Spleen (tissue), 11 donors: ENCODE results near the gene LAMC3. TPM values are rescaled to one million over a fixed set of nuclear protein-coding genes. Genes with fewer than 3 reads are reported as not detected.

ENCODE experiments used
- DNase-seq: peaks from one replicate; pipeline ENCODE4 v3.0.0-alpha.2; 2020
- H3K27ac ChIP-seq, 8 donors: fragments of 200-600 bp; sonication (generic) in 7 of 8; 1 replicate in 4 of 8; 2 replicates in 4 of 8; pipeline versions ENCODE4 v1.5.0 to v1.8.0; 2016 to 2021; ENCODE audit warnings: inconsistent platforms in 4 of 8, mild to moderate bottlenecking in 4 of 8, moderate library complexity in 1 of 8
- H3K27me3 ChIP-seq, 7 donors: fragments of 200-600 bp; sonication (generic) in 6 of 7; replicated peaks in 1 of 7; 1 replicate in 4 of 7; 2 replicates in 3 of 7; pipeline versions ENCODE4 v1.5.0 to v1.8.0; 2016 to 2021; ENCODE audit warnings: inconsistent platforms in 3 of 7, mild to moderate bottlenecking in 1 of 7
- H3K36me3 ChIP-seq, 6 donors: fragments of 200-600 bp; sonication (generic) in 5 of 6; 1 replicate in 4 of 6; 2 replicates in 2 of 6; pipeline versions ENCODE4 v1.5.0 to v1.8.0; 2016 to 2021; ENCODE audit warnings: inconsistent platforms in 2 of 6
- H3K4me1 ChIP-seq, 6 donors: fragments of 200-600 bp; sonication (generic) in 5 of 6; 1 replicate in 3 of 6; 2 replicates in 3 of 6; pipeline versions ENCODE4 v1.5.0 to v1.8.0; 2016 to 2021; ENCODE audit warnings: inconsistent platforms in 3 of 6
- H3K4me3 ChIP-seq, 8 donors: fragments of 200-600 bp; sonication (generic) in 7 of 8; 1 replicate in 4 of 8; 2 replicates in 4 of 8; pipeline versions ENCODE4 v1.5.0 to v1.8.0; 2016 to 2021; ENCODE audit warnings: inconsistent platforms in 4 of 8, mild to moderate bottlenecking in 4 of 8, moderate library complexity in 2 of 8
- H3K9me3 ChIP-seq, 8 donors: fragments of 200-600 bp; sonication (generic) in 7 of 8; 1 replicate in 4 of 8; 2 replicates in 4 of 8; pipeline versions ENCODE4 v1.5.0 to v1.8.0; 2016 to 2021; ENCODE audit warnings: inconsistent platforms in 4 of 8
- POLR2A ChIP-seq, 3 donors: fragments of 450-650 bp; IDR thresholded peaks; one replicate each; pipeline ENCODE4 v1.5.1; 2017; ENCODE audit warnings: antibody characterized with exemption in 3 of 3, mild to moderate bottlenecking in 1 of 3
- POLR2AphosphoS5 ChIP-seq, 3 donors: sonication (generic); formaldehyde crosslinking; IDR thresholded peaks; one replicate each; pipeline ENCODE4 v1.5.1; 2017; ENCODE audit warnings: antibody characterized with exemption in 3 of 3
- whole genome bisulfite sequencing, 5 donors: extraction: QIAGEN DNeasy Blood & Tissue Kit in 3 of 5; methylation state at CpG; one replicate each; pipeline versions ENCODE4 v1.1.5 to v1.1.7; 2013 to 2018; 5-methylcytosine and 5-hydroxymethylcytosine counted together
- intact Hi-C: fragments of 100-400 bp; cut with DNase I; formaldehyde crosslinking; loops from one replicate; pipeline ENCODE4 v1.15.0; 2023; ENCODE audit warnings: low total_unique reads
- polyA plus RNA-seq, 3 donors: library from polyadenylated mRNA; stranded (reverse); fragments of 200-250 nt; gene quantifications; one replicate each; pipeline ENCODE4 v1.2.1, GENCODE V29; 2013
- total RNA-seq, 7 donors: library from RNA; depleted of rRNA in 3 of 7; stranded (reverse); fragments of >200 nt in 3 of 7; fragmentation: NEBNext Ultra II Directional in 4 of 7; extraction: Animal tissue kit (Norgen Biotek cat#: 25700) in 4 of 7; gene quantifications; one replicate each; pipeline versions ENCODE4 v1.1.0 to v1.2.1, GENCODE V29; 2016 to 2021
- TF ChIP-seq, protein P1 (sequence below), 11 experiments: fragments of 200-600 bp in 7 of 11; fragments of 450-650 bp in 4 of 11; sonication (generic) in 4 of 11; IDR thresholded peaks in 8 of 11; conservative IDR thresholded peaks in 3 of 11; 1 replicate in 7 of 11; 2 replicates in 4 of 11; pipeline versions ENCODE4 v1.4.0 to v1.8.0; 2016 to 2021; ENCODE audit warnings: antibody characterized with exemption in 11 of 11, inconsistent platforms in 4 of 11, mild to moderate bottlenecking in 1 of 11
- donor health status: healthy with polysubstance abuse.
- donor health status: DM: no; HTN: no; CAD: no; lungs with moderate emphysema.
- donor health status: DM: no; HTN: no; CAD: no.
- donor health status: Bipolar disorder and iron deficiency.
- donor health status: healthy.
- donor health status: DM: no; HTN: no; CAD: no.
- donor health status: DM: yes; HTN: yes; CAD: no.

Gene LAMC3
- total and polyA plus RNA-seq, 10 donors, result 9.1 to 79.5 (median 34.6) TPM

DNA sequence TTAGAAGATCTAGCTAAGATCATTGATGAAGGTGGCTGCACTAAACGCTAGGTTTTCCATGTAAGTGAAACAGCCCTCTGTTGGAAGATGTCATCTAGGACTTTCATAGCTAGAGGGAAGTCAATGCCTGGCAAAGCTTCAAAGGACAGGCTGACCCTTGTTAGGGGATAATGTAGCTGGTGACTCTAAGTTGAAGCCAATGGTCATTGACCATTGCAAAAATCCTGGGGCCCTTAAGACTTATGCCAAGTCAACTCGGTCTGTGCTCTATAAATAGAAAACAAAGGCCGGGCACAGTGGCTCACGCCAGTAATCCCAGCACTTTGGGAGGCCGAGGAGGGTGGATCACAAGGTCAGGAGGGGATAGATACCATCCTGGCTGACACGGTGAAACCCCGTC, 43.3 kb upstream of the LAMC3 start:
- DNase-seq, result no peak
- intact Hi-C loops, result no loop called here
- no peaks in the 10 kb centered on the region for H3K36me3 ChIP-seq
- TF ChIP-seq POLR2A (IDR thresholded peaks at IDR 0.05), result no peak
- TF ChIP-seq, protein P1, sequence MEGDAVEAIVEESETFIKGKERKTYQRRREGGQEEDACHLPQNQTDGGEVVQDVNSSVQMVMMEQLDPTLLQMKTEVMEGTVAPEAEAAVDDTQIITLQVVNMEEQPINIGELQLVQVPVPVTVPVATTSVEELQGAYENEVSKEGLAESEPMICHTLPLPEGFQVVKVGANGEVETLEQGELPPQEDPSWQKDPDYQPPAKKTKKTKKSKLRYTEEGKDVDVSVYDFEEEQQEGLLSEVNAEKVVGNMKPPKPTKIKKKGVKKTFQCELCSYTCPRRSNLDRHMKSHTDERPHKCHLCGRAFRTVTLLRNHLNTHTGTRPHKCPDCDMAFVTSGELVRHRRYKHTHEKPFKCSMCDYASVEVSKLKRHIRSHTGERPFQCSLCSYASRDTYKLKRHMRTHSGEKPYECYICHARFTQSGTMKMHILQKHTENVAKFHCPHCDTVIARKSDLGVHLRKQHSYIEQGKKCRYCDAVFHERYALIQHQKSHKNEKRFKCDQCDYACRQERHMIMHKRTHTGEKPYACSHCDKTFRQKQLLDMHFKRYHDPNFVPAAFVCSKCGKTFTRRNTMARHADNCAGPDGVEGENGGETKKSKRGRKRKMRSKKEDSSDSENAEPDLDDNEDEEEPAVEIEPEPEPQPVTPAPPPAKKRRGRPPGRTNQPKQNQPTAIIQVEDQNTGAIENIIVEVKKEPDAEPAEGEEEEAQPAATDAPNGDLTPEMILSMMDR (IDR thresholded peaks at IDR 0.05 in 8 of 11, conservative IDR thresholded peaks at IDR 0.05 in 3 of 11), result no peak
- TF ChIP-seq POLR2AphosphoS5 (IDR thresholded peaks at IDR 0.05), result no peak
- H3K4me3 ChIP-seq, result no peak overlapping the region
- no peak overlapping the region for H3K27ac ChIP-seq
- H3K4me1 ChIP-seq, result no peaks in the 10 kb centered on the region
- WGBS, 5 donors, result 80 to 95% (median 86%) methylated on average over 7 of the region's 7 CpGs
- H3K27me3 ChIP-seq, result peaks cover 0 to 17% (median 0%) of the 10 kb centered on the region in 7 donors
- peaks cover 0 to 4% (median 0%) of the 10 kb centered on the region in 8 donors for H3K9me3 ChIP-seq

- no peaks in the 10 kb centered on the region for H3K36me3 ChIP-seq
- H3K4me1 ChIP-seq, result no peaks in the 10 kb centered on the region
- no peak overlapping the region for H3K27ac ChIP-seq
- WGBS, 5 donors, result 75 to 86% (median 85%) methylated on average over 10 to 12 of the region's 12 CpGs
- TF ChIP-seq POLR2AphosphoS5 (IDR thresholded peaks at IDR 0.05) (no peak), POLR2A (IDR thresholded peaks at IDR 0.05) (no peak)
- TF ChIP-seq, protein P1 (IDR thresholded peaks at IDR 0.05 in 8 of 11, conservative IDR thresholded peaks at IDR 0.05 in 3 of 11), result no peak
- H3K4me3 ChIP-seq, result no peak overlapping the region
- H3K9me3 ChIP-seq, result no peaks in the 10 kb centered on the region
- intact Hi-C loops, result no loop called here
- peaks cover 0 to 36% (median 4%) of the 10 kb centered on the region in 7 donors for H3K27me3 ChIP-seq
- DNase-seq, result no peak
These were observed 38.9 kb upstream of the LAMC3 start for GRCh38 chr9:130970052-130970451.

DNA sequence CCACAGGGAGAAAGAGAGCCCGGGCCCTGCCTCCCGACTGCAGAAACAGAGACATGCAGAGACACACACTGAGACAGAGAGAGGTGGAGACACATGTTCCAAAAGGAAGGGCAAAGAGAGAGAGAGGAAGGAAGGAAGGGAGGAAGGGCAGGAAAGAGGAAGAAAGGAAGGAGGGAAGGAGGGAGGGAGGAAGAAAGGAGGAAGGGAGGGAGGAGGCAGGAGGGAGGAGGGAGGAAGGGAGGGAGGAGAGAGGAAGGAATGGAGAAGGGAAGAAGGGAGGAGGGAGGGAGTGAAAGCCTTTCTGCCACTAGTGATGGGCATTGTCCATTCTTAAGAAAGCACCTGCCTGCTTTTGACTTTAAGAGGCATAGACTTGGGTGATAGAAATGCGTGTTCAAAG, 38.1 kb upstream of the LAMC3 start:
- H3K4me3 ChIP-seq, result no peak overlapping the region
- H3K9me3 ChIP-seq, result no peaks in the 10 kb centered on the region
- no peak for DNase-seq
- TF ChIP-seq POLR2AphosphoS5 (IDR thresholded peaks at IDR 0.05), result no peak
- TF ChIP-seq POLR2A (IDR thresholded peaks at IDR 0.05), result no peak
- TF ChIP-seq, protein P1 (IDR thresholded peaks at IDR 0.05 in 8 of 11, conservative IDR thresholded peaks at IDR 0.05 in 3 of 11), result no peak
- no peak overlapping the region for H3K27ac ChIP-seq
- WGBS, 5 donors, result 73 to 93% (median 83%) methylated on average over 3 of the region's 3 CpGs
- H3K27me3 ChIP-seq, result peaks cover 0 to 36% (median 4%) of the 10 kb centered on the region in 7 donors
- intact Hi-C loops, result no loop called here
- H3K4me1 ChIP-seq, result no peaks in the 10 kb centered on the region
- no peaks in the 10 kb centered on the region for H3K36me3 ChIP-seq

DNA sequence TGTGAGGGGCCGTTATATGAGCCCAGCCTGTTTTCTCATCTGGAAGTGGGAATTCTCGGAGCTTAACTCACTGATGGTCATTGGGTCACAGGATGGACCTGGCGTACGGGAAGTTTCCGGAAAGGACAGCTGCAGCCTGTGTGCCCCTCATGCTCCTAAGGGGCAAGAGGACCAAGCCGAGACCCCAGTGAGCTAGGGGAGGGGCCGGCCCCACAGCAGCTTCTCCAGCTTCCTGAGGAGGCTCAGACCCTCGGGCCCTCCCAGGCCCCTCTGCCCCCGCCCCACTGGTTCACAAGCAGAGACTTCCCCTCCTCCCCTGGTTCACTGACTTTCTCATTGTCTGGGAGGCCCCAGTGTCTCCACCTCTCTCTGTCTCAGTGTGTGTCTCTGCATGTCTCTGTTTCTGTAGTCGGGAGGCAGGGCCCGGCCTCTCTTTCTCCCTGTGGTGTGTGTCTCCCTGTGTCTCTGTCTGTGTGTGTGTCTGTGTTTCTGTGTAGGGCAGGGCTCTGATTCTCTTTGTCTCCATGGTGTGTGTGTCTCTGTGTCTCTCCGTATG, 37.6 kb upstream of the LAMC3 start:
- no peak for TF ChIP-seq POLR2A (IDR thresholded peaks at IDR 0.05)
- Histone ChIP-seq H3K27ac (no peak overlapping the region), H3K9me3 (no peaks in the 10 kb centered on the region), H3K27me3 (peaks cover 0 to 36% (median 4%) of the 10 kb centered on the region in 7 donors), H3K4me1 (no peaks in the 10 kb centered on the region), H3K36me3 (no peaks in the 10 kb centered on the region), H3K4me3 (no peak overlapping the region)
- no peak for DNase-seq
- 61 to 79% (median 69%) methylated on average over 12 of the region's 12 CpGs for WGBS, 5 donors
- intact Hi-C loops, result no loop called here
